HepG2 (cell line): Measurements from ENCODE around the gene PEX3. TPM values are rescaled to one million over a fixed set of nuclear protein-coding genes. Genes with fewer than 3 reads are reported as not detected.

Source experiments
- ATAC-seq: fragments of 200-7000 bp; cut with Tn5 transposase; 3 replicates; pipeline ENCODE4 v1.9.1; 2020; ENCODE audit warnings: mild to moderate bottlenecking, moderate library complexity
- BruUV-seq: library from RNA; stranded (reverse); fragments of 400-500 nt; replicated peaks from 2 replicates; lab custom pipeline; 2021; lab: Mats Ljungman, UMichigan
- CTCF ChIA-PET: fragments of 300-600 bp; formaldehyde crosslinking; extraction: SDS; loops from one replicate; lab custom pipeline; 2021; ENCODE audit warnings: low total read pairs, inconsistent platforms, low intra/inter-chr PET ratio; lab: Yijun Ruan, JAX
- POLR2A ChIA-PET: fragments of 350-600 bp; sonication (Branson Sonifier 250); formaldehyde crosslinking; loops from one replicate; lab custom pipeline; 2020; ENCODE audit warnings: antibody characterized with exemption, inconsistent platforms; lab: Yijun Ruan, JAX
- DNase-seq: peaks from one replicate; pipeline ENCODE4 v3.0.0-alpha.2; 2015; ENCODE audit warnings: low spot score
- FAIRE-seq: peaks from 3 replicates; lab custom pipeline; 2011; peaks lifted over from hg19 to GRCh38; lab: Jason Lieb, UNC
- H2AFZ ChIP-seq: one replicate; pipeline ENCODE4 v1.6.1; 2011; ENCODE audit warnings: low read length, inconsistent platforms
- H3K27ac ChIP-seq: fragments of 300-600 bp; 3 replicates; pipeline ENCODE4 v1.8.0; 2011; ENCODE audit warnings: mixed run types, mild to moderate bottlenecking, mixed read lengths, low read length, inconsistent platforms; ENCODE audit not compliant: insufficient read depth; ENCODE audit errors: extremely low read length
- H3K27me3 ChIP-seq, 2 experiments: fragments of 200-600 bp in 1 of 2; 2 replicates in 1 of 2; 3 replicates in 1 of 2; pipeline versions ENCODE4 v1.6.0 to v1.8.0; 2011; ENCODE audit warnings: low read length in 2 of 2, mild to moderate bottlenecking in 2 of 2, moderate library complexity in 2 of 2, inconsistent platforms in 1 of 2; ENCODE audit not compliant: insufficient read depth in 2 of 2, control insufficient read depth in 1 of 2
- H3K36me3 ChIP-seq, 2 experiments: fragments of 200-600 bp in 1 of 2; replicated peaks in 1 of 2; 2 replicates in 1 of 2; 3 replicates in 1 of 2; pipeline versions ENCODE4 v1.5.1 to v1.8.0; 2011; ENCODE audit warnings: low read length in 2 of 2, inconsistent platforms in 1 of 2; ENCODE audit not compliant: insufficient read depth in 2 of 2, control insufficient read depth in 1 of 2
- H3K4me1 ChIP-seq: 2 replicates; pipeline ENCODE4 v1.5.1; 2012; ENCODE audit warnings: low read length, inconsistent platforms; ENCODE audit not compliant: insufficient read depth
- H3K4me2 ChIP-seq: 2 replicates; pipeline ENCODE4 v1.6.0; 2011; ENCODE audit warnings: low read depth, low read length, inconsistent platforms
- H3K4me3 ChIP-seq, 3 experiments: fragments of 200-600 bp in 1 of 3; sonication (generic), shearing (Covaris generic) in 1 of 3; replicated peaks in 1 of 3; 2 replicates each; pipeline ENCODE4 v1.5.1; 2011 to 2016; ENCODE audit warnings: low read length in 3 of 3, inconsistent platforms in 2 of 3, low read depth in 2 of 3, mild to moderate bottlenecking in 2 of 3, control low read depth in 1 of 3, mixed read lengths in 1 of 3; ENCODE audit not compliant: insufficient read depth in 1 of 3
- H3K79me2 ChIP-seq: one replicate; pipeline ENCODE4 v1.6.1; 2011; ENCODE audit warnings: low read length, inconsistent platforms; ENCODE audit not compliant: insufficient read depth
- H3K9ac ChIP-seq: 2 replicates; pipeline ENCODE4 v1.6.0; 2011; ENCODE audit warnings: mild to moderate bottlenecking, low read depth, low read length, inconsistent platforms; ENCODE audit not compliant: insufficient read depth
- H3K9me3 ChIP-seq: 2 replicates; pipeline ENCODE4 v1.5.1; 2012; ENCODE audit warnings: mild to moderate bottlenecking, low read length
- H4K20me1 ChIP-seq: 2 replicates; pipeline ENCODE4 v1.6.0; 2011; ENCODE audit warnings: inconsistent platforms, mild to moderate bottlenecking, low read length, moderate library complexity; ENCODE audit not compliant: insufficient read depth
- NFKB2 ChIP-seq: sonication (generic); formaldehyde crosslinking; IDR thresholded peaks from 2 replicates; pipeline ENCODE4 v1.4.0; 2020; ENCODE audit warnings: missing genetic modification reagents, borderline replicate concordance
- SMARCE1 ChIP-seq: fragments of 450-650 bp; IDR thresholded peaks from 2 replicates; pipeline ENCODE4 v1.6.1; 2017; ENCODE audit warnings: borderline replicate concordance
- ZNF770 ChIP-seq: sonication (generic); formaldehyde crosslinking; IDR thresholded peaks from 2 replicates; pipeline ENCODE4 v1.5.0; 2020; ENCODE audit warnings: mild to moderate bottlenecking, missing genetic modification reagents
- WGBS: methylation state at CpG from one replicate; pipeline ENCODE4 v1.1.6; 2017; ENCODE audit warnings: low lambda C conversion rate; 5-methylcytosine and 5-hydroxymethylcytosine counted together
- in situ Hi-C: cut with HindIII; loops from 2 replicates; pipeline ENCODE4 v1.10.0; 2017; ENCODE audit warnings: low pct_unique_long_range_greater_than_20kb; ENCODE audit not compliant: extremely low pct_ligation_motif_present
- intact Hi-C: fragments of 100-400 bp; cut with micrococcal nuclease; formaldehyde crosslinking; loops from one replicate; pipeline ENCODE4 v1.10.0; 2022; ENCODE audit not compliant: unreplicated experiment
- polyA plus RNA-seq, 8 experiments: library from polyadenylated mRNA; depleted of rRNA in 3 of 8; stranded (reverse) in 7 of 8; unstranded in 1 of 8; fragments of >200 nt; fragmentation: Illumina TruSeq in 4 of 8; extraction: Trizol in 4 of 8; gene quantifications; 2 replicates each; pipeline versions ENCODE4 v1.2.1 to v1.2.3, GENCODE V29; 2011 to 2016; ENCODE audit warnings: low read depth in 4 of 8, missing spikeins in 1 of 8, mixed read lengths in 1 of 8; ENCODE audit not compliant: insufficient read depth in 1 of 8
- total RNA-seq, 5 experiments: library from RNA; depleted of rRNA; stranded (reverse); fragments of >200 nt; fragmentation: Illumina TruSeq; extraction: Trizol; gene quantifications; 2 replicates each; pipeline ENCODE4 v1.2.3, GENCODE V29; 2016; ENCODE audit warnings: low read depth in 1 of 5
- TF ChIP-seq, protein P1 (sequence below): sonication (generic); formaldehyde crosslinking; IDR thresholded peaks from 2 replicates; pipeline ENCODE4 v1.4.0; 2020; ENCODE audit warnings: missing genetic modification reagents, mild to moderate bottlenecking, borderline replicate concordance

PEX3 gene
- total and polyA plus RNA-seq, 2 of the 13 experiments (the other 11 are each of a cell fraction or from before 2014, with no cell fraction given): 30.9 to 40.8 TPM

DNA sequence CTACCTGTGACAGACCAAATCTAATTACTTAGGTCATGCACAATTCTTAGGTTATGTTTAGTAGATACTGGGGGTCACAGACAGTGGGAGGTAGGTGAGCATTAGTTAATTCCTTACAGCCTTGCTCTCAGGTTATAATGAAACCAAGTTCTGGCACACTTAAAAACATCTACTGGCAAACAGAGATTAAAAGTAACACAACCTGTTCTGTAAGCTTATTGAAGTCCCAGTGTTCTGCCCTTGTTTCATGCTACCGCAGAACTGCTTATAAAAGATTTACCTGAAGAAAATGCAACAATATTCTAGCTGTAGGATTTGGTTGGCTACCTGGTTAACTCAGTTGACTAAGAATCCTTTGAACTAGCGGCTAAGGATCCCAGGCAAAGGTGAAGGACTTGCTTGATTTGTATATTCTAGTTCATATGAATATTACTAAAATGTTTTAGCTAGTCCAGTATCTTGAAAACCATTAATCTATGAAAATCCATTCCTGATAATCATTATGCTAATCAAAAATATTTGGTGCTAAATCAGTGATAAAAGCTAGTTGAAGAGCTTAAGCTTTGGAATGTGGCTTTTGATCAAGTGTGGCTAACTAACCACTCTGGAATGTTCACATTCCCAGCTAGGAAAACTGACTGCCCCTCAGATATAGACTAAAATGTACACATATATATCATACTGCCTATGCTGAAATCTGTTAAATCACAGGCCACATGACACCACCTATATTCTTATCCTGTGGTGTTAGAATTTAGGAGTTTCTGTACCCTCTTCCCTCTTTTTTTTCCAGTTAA is 7.2 kb downstream of the PEX3 start:
- intact Hi-C loops (no loop called here), in situ Hi-C loops (no loop called here)
- H3K9me3 ChIP-seq: no peaks in the 10 kb centered on the region
- H3K36me3 ChIP-seq: peaks cover 5 to 18% of the 10 kb centered on the region in 2 experiments
- POLR2A ChIA-PET: no interaction called here
- peaks cover 11% of the 10 kb centered on the region for H3K79me2 ChIP-seq
- 94% methylated on average over 2 of the region's 2 CpGs for whole genome bisulfite sequencing
- no peak overlapping the region for H3K9ac ChIP-seq
- DNase-seq (peak; percentile 35), ATAC-seq (peak; percentile 57; the same call in 2 of the 3 replicates), FAIRE-seq (peak; percentile 37)
- CTCF ChIA-PET: no interaction called here
- no peaks in the 10 kb centered on the region for H3K27me3 ChIP-seq
- no peak overlapping the region for H2AFZ ChIP-seq
- peaks cover 23% of the 10 kb centered on the region for H3K4me1 ChIP-seq
- no peak overlapping the region for H3K27ac ChIP-seq
- no peaks in the 10 kb centered on the region for H4K20me1 ChIP-seq
- TF ChIP-seq SMARCE1 (no peak), NFKB2 (CRISPR knock-in tag) (no peak), ZNF770 (no peak)
- TF ChIP-seq, protein P1, sequence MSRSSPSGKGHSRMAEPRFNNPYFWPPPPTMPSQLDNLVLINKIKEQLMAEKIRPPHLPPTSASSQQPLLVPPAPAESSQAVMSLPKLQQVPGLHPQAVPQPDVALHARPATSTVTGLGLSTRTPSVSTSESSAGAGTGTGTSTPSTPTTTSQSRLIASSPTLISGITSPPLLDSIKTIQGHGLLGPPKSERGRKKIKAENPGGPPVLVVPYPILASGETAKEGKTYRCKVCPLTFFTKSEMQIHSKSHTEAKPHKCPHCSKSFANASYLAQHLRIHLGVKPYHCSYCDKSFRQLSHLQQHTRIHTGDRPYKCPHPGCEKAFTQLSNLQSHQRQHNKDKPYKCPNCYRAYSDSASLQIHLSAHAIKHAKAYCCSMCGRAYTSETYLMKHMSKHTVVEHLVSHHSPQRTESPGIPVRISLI (CRISPR knock-in tag): no peak
- H3K4me2 ChIP-seq: no peak overlapping the region
- BruUV-seq: no TSS peak
- H3K4me3 ChIP-seq: no peak overlapping the region
